AG04449 (cell line): ENCODE data around the gene DAB1.

Experiments
- CTCF ChIA-PET: fragments of 350-600 bp; formaldehyde crosslinking; extraction: SDS; loops from one replicate; lab custom pipeline; 2021; ENCODE audit warnings: antibody characterized with exemption; lab: Yijun Ruan, JAX
- POLR2A ChIA-PET: fragments of 400-600, 350-600 bp; formaldehyde crosslinking; extraction: SDS; loops from one replicate; lab custom pipeline; 2020; ENCODE audit warnings: antibody characterized with exemption, inconsistent platforms; lab: Yijun Ruan, JAX
- DNase-seq: peaks from one replicate; pipeline ENCODE4 v3.0.0-alpha.2; 2010; ENCODE audit warnings: low read depth, low spot score
- H3K4me3 ChIP-seq: 2 replicates; pipeline ENCODE4 v1.5.1; 2011; ENCODE audit warnings: low read depth, mild to moderate bottlenecking, control low read depth, low read length
- CTCF ChIP-seq: IDR thresholded peaks from one replicate; pipeline ENCODE4 v1.5.1; 2011; ENCODE audit warnings: mild to moderate bottlenecking, moderate library complexity, low read length, control low read depth, inconsistent platforms; ENCODE audit not compliant: insufficient read depth; ENCODE audit errors: missing control alignments

The DAB1 gene

GRCh38 chr1:57102561-57103326 lies 321.1 kb downstream of the DAB1 start:
- no peak overlapping the region for H3K4me3 ChIP-seq
- ChIA-PET CTCF (no interaction called here), POLR2A (no interaction called here)
- DNase-seq, result no peak
- TF ChIP-seq CTCF, result no peak

GRCh38 chr1:57101209-57101608 lies 322.7 kb downstream of the DAB1 start:
- CTCF ChIA-PET, result interaction anchor here (1.4 kb wide), 1 partner anchor 48 kb away, joined by 4 read pairs; no protein-coding TSS in a partner anchor
- POLR2A ChIA-PET, result no interaction called here
- TF ChIP-seq CTCF, result no peak
- no peak for DNase-seq
- H3K4me3 ChIP-seq, result no peak overlapping the region

DNA sequence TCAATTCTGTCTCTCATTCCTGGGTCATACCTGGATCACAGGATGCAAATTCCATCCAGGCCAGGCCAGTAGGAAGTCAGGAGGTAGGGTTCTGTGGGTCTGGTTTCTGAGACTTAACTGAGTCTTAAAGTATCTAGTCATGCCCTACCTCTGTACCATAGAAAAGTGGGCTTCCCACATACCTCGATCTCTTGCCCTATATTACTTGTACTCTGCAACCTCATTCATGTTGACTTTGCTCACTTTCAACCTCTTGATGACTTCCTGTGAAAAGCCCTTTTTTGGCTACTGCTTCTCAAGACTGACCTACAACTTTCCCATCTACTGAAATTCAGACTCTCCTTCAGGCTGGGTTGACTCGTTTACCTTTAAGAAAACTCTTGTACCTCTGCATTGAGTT lies 329.1 kb downstream of the DAB1 start:
- TF ChIP-seq CTCF, result no peak
- POLR2A ChIA-PET, result no interaction called here

DNA sequence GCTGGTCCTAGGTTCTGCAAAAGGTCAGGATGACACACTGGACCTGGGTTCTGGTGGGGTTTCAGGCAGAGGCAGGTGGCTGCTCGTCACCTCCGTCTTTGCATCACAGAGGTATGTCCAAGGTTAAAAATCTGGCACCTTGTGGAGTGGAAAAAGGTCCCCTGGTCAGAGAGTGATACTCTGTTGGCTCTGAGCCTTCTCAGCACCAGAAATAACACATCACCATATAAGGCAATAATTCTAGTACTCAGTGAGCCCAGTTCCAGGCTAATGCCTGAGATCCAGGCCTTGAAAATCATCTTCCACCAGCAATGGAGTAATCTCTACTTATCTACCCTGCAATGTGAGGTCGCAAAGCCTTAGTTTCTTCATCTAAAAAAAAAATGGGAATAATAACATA lies 330.7 kb downstream of the DAB1 start:
- H3K4me3 ChIP-seq, result no peak overlapping the region
- ChIA-PET POLR2A (no interaction called here), CTCF (no interaction called here)
- no peak for TF ChIP-seq CTCF
- DNase-seq, result no peak

More for the DNA sequence above, 329.1 kb downstream of the DAB1 start:
- CTCF ChIA-PET, result no interaction called here
- DNase-seq, result no peak
- no peak overlapping the region for H3K4me3 ChIP-seq

DNA sequence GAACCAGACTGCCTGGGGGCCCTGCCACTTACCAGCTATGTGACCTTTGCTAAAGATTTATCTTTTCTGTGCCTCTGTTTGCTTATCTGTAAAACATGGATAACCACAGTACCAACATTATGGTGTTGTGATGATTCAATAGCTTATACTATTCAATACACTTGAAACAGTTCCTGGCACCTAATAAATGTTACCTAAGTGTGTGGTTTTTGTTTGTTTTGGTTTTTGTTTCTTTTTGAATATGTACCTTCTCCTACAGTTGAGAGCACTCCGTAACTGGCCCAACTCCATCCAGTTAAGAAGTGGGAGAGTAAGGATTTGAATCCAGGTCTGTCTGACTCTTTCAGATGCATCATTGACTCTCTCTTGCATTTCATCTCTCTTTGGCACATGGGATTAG lies 332.2 kb downstream of the DAB1 start:
- no peak overlapping the region for H3K4me3 ChIP-seq
- CTCF ChIA-PET, result no interaction called here
- no peak for DNase-seq
- TF ChIP-seq CTCF, result no peak
- POLR2A ChIA-PET, result no interaction called here

GRCh38 chr1:57089855-57090254 lies 334.0 kb downstream of the DAB1 start:
- ChIA-PET POLR2A (no interaction called here), CTCF (no interaction called here)
- no peak for DNase-seq
- no peak for TF ChIP-seq CTCF
- no peak overlapping the region for H3K4me3 ChIP-seq
